ENCODE data around the gene CCDC154. TPM values are rescaled to one million over a fixed set of nuclear protein-coding genes. Genes with fewer than 3 reads are reported as not detected.

Gene CCDC154
- total and polyA plus RNA-seq, 9 of the 15 experiments (the other 6 are each of a cell fraction or from before 2014, with no cell fraction given) = 0.15 to 1.4 (median 0.20) TPM; not detected in 5

DNA sequence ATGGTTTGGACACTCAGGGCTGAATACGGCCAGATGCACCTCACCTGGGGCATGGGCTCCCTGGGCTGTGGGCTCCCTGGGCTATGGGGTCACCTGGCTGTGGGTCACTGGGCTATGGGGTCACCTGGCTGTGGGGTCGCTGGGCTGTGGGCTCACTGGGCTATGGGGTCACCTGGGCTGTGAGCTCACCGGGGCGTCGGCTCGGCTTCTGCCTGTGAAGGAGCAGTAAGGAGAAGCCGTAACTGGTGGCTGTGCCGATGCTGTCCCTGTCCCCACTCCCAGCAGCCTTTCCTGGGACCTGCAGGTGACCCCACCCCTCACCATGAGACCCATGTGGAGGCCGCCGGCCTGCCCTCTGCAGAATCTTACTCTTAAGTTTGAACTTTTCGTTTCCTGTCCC, 15.3 kb downstream of the CCDC154 start:
- Histone ChIP-seq H3K27ac (ENCODE audit: extremely low read depth, low read depth, low read length) (no peak overlapping the region), H4K20me1 (replicated peaks; ENCODE audit: control insufficient read depth, insufficient read depth, low read length) (no peaks in the 10 kb centered on the region), H3K4me1 (replicated peaks in 1 of 2; ENCODE audit: control insufficient read depth in 2 of 2, insufficient read depth in 2 of 2, low read length in 2 of 2) (peaks cover 0 to 85% of the 10 kb centered on the region in 2 experiments; a peak in 2 of 5 replicates), H3K4me3 (no peak overlapping the region), H3K4me2 (ENCODE audit: insufficient read depth, low read length) (no peak overlapping the region), H3K27me3 (ENCODE audit: control insufficient read depth in 2 of 2, insufficient read depth in 2 of 2, low read length in 2 of 2) (peaks cover 0 to 15% of the 10 kb centered on the region in 2 experiments; a peak in 2 of 5 replicates), H3K79me2 (ENCODE audit: control insufficient read depth, insufficient read depth, low read length) (no peaks in the 10 kb centered on the region), H3K9me3 (replicated peaks; ENCODE audit: control insufficient read depth, insufficient read depth, low read depth, low read length) (no peaks in the 10 kb centered on the region), H3K36me3 (ENCODE audit: control insufficient read depth, insufficient read depth, low read length) (no peaks in the 10 kb centered on the region), H3K9me1 (ENCODE audit: control insufficient read depth, insufficient read depth, low read length) (no peaks in the 10 kb centered on the region), H3K9ac (ENCODE audit: insufficient read depth in 1 of 2, low read depth in 2 of 2, low read length in 2 of 2) (peak overlapping the region in 1 of 2 experiments; percentile 48; a peak in 2 of 4 replicates), H2AFZ (ENCODE audit: low read depth, low read length) (peak overlapping the region; percentile 78; the same call in 1 of the 2 replicates)
- no TSS peak for BruUV-seq (replicated peaks)
- ChIA-PET CTCF (ENCODE audit: low intra/inter-chr PET ratio) (interaction anchor here (0.5 kb wide), 1 partner anchor 42 kb away, joined by 3 read pairs; no protein-coding TSS in a partner anchor), POLR2A (interaction anchor here (1.5 kb wide), 1 partner anchor 8 kb away, joined by 6 read pairs; the partner anchor contains the start of gene UQCC4)
- TF ChIP-seq ZNF324 (CRISPR knock-in tag; IDR thresholded peaks at IDR 0.05) (no peak), SREBF1 (IDR thresholded peaks at IDR 0.05; ENCODE audit: borderline replicate concordance, low read depth, low read length) (no peak), BRCA1 (IDR thresholded peaks at IDR 0.05) (no peak), BRCA1 (CRISPR knock-in tag; IDR thresholded peaks at IDR 0.05) (no peak), SUPT5H (IDR thresholded peaks at IDR 0.05) (no peak), EP300 (IDR thresholded peaks at IDR 0.05; ENCODE audit: low read length) (no peak), PPARD (CRISPR knock-in tag; IDR thresholded peaks at IDR 0.05) (no peak), NR3C1 (CRISPR knock-in tag; IDR thresholded peaks at IDR 0.05) (no peak), MTF1 (CRISPR knock-in tag; IDR thresholded peaks at IDR 0.05; ENCODE audit: borderline replicate concordance) (no peak), TFAM (CRISPR knock-in tag; conservative IDR thresholded peaks at IDR 0.05) (no peak), HCFC1 (IDR thresholded peaks at IDR 0.05; ENCODE audit: low read depth, low read length) (no peak), ZNF740 (CRISPR knock-in tag; IDR thresholded peaks at IDR 0.05) (no peak), ZNF740 (tag; IDR thresholded peaks at IDR 0.05) (no peak), DDX20 (tag; IDR thresholded peaks at IDR 0.05; ENCODE audit: low read depth) (no peak), ELF1 (tag; IDR thresholded peaks at IDR 0.05) (no peak)
- in situ Hi-C loops (cut with MboI) = no loop called here
- no peak for ATAC-seq
- intact Hi-C loops (cut with micrococcal nuclease) = no loop called here
- DNase-seq (ENCODE audit: extremely low read depth in 1 of 4, low spot score in 3 of 4) = no peak
- FAIRE-seq = no peak
- WGBS (ENCODE audit: insufficient coverage, low coverage, missing lambda C conversion rate) = 61% methylated on average over 11 of the region's 11 CpGs
